Adrenal gland (tissue), 12 donors: ENCODE data around the gene PCP4. TPM values are rescaled to one million over a fixed set of nuclear protein-coding genes. Genes with fewer than 3 reads are reported as not detected.
A peak's percentile ranks its signal among the peaks of the same experiment; 100 is the strongest.

Experiments
- DNase-seq, 7 donors: peaks; one replicate each; pipeline ENCODE4 v3.0.0-alpha.2; 2019 to 2020
- H3K27ac ChIP-seq, 5 donors: fragments of 200-600 bp; sonication (generic) in 4 of 5; 1 replicate in 3 of 5; 2 replicates in 2 of 5; pipeline versions ENCODE4 v1.5.1 to v1.8.0; 2016 to 2020; ENCODE audit warnings: mild to moderate bottlenecking in 1 of 5
- H3K27me3 ChIP-seq: fragments of 200-600 bp; 2 replicates; pipeline ENCODE4 v1.8.0; 2021
- H3K36me3 ChIP-seq, 2 donors: fragments of 200-600 bp; replicated peaks in 1 of 2; 1 replicate in 1 of 2; 2 replicates in 1 of 2; pipeline versions ENCODE4 v1.5.1 to v1.8.0; 2018 to 2022
- H3K4me1 ChIP-seq, 2 donors: fragments of 200-600 bp; replicated peaks in 1 of 2; 1 replicate in 1 of 2; 2 replicates in 1 of 2; pipeline versions ENCODE4 v1.5.1 to v1.8.0; 2018 to 2021
- H3K4me3 ChIP-seq, 4 donors: fragments of 200-600 bp; sonication (generic) in 3 of 4; one replicate each; pipeline ENCODE4 v1.5.1; 2016 to 2018
- H3K9me3 ChIP-seq, 3 donors: fragments of 200-600 bp; sonication (generic) in 1 of 3; replicated peaks in 1 of 3; 1 replicate in 2 of 3; 2 replicates in 1 of 3; pipeline versions ENCODE4 v1.5.1 to v1.8.0; 2016 to 2021
- CTCF ChIP-seq, 6 experiments: fragments of 450-650 bp in 4 of 6; fragments of 200-600 bp in 2 of 6; sonication (generic) in 1 of 6; IDR thresholded peaks; 1 replicate in 5 of 6; 2 replicates in 1 of 6; pipeline versions ENCODE4 v1.5.1 to v1.8.0; 2016 to 2021; ENCODE audit warnings: antibody characterized with exemption in 6 of 6, mild to moderate bottlenecking in 2 of 6, moderate library complexity in 1 of 6
- POLR2A ChIP-seq, 2 donors: fragments of 450-650 bp; IDR thresholded peaks; one replicate each; pipeline ENCODE4 v1.6.1; 2017; ENCODE audit warnings: antibody characterized with exemption in 2 of 2, mild to moderate bottlenecking in 2 of 2, moderate library complexity in 1 of 2
- WGBS, 4 donors: extraction: QIAGEN DNeasy Blood & Tissue Kit in 2 of 4; methylation state at CpG; one replicate each; pipeline versions ENCODE4 v1.1.5 to v1.1.7; 2013 to 2017; 5-methylcytosine and 5-hydroxymethylcytosine counted together
- intact Hi-C, 2 donors: fragments of 100-400 bp; cut with DNase I; formaldehyde crosslinking; loops; one replicate each; pipeline versions ENCODE4 v1.14.1 to v1.15.0; 2022 to 2023
- polyA plus RNA-seq, 3 donors: library from polyadenylated mRNA; stranded (reverse); fragments of 200-250 nt in 2 of 3; fragments of 350-450 nt in 1 of 3; fragmentation: Illumina TruSeq in 1 of 3; extraction: RNeasy Lipid Tissue Mini Kit (QIAGEN cat#74804) in 1 of 3; gene quantifications; one replicate each; pipeline ENCODE4 v1.2.3, GENCODE V29; 2013 to 2014
- total RNA-seq, 9 donors: library from RNA; depleted of rRNA in 4 of 9; stranded (reverse); fragments of >200 nt in 4 of 9; fragments of 120-200 nt in 1 of 9; fragmentation: NEBNext Ultra II Directional in 1 of 9; extraction: Animal tissue kit (Norgen Biotek cat#: 25700) in 1 of 9; gene quantifications; one replicate each; pipeline versions ENCODE4 v1.1.0 to v1.2.4, GENCODE V29; 2013 to 2023
- donor health status: healthy with polysubstance abuse.
- donor health status: Bipolar disorder and iron deficiency.
- donor health status: DM: yes; HTN: yes; CAD: no.
- donor health status: DM: no; HTN: no; CAD: no.
- donor health status: DM: no; HTN: no; CAD: no.
- donor health status: DM: yes; HTN: yes; CAD: no.

The PCP4 gene
- total and polyA plus RNA-seq, 12 donors = 1.00 to 118 (median 11.4) TPM

- intact Hi-C loops = no loop called here
- TF ChIP-seq POLR2A (IDR thresholded peaks at IDR 0.05) = no peak
- TF ChIP-seq CTCF (IDR thresholded peaks at IDR 0.05) = no peak
- WGBS, 4 donors = 58 to 70% (median 62%) methylated on average over 3 to 5 of the region's 5 CpGs
- Histone ChIP-seq H3K27ac (no peak overlapping the region), H3K27me3 (no peaks in the 10 kb centered on the region), H3K4me1 (peaks cover 0 to 8% of the 10 kb centered on the region in 2 donors), H3K36me3 (no peaks in the 10 kb centered on the region), H3K9me3 (no peaks in the 10 kb centered on the region), H3K4me3 (no peak overlapping the region)
- DNase-seq = peak in 3 of 7 donors; percentile 5 to 18 (median 13)
These were observed 109.6 kb downstream of the PCP4 start for GRCh38 chr21:39976800-39977199.

Other genes with a start within 250 kb of the PCP4 start
- gene IGSF5, start 122.3 kb upstream of the PCP4 start, total RNA-seq = 1 to 10 TPM in 2 of 9 donors, under 1 TPM in 6, not detected in 1; 0.12 to 2.5 (median 0.68) TPM
- gene IGSF5, start 122.3 kb upstream of the PCP4 start, polyA plus RNA-seq = 1 to 10 TPM in 1 of 3 donors, under 1 TPM in 2; 0.51 to 2.7 (median 0.80) TPM